CD4-positive, alpha-beta T cell treated with Interleukin-6 for 4 hours (primary cell): ENCODE data around the gene USF2.
A peak's percentile ranks its signal among the peaks of the same experiment; 100 is the strongest.

Source experiments
- DNase-seq: peaks from one replicate; pipeline ENCODE4 v3.0.0-alpha.2; 2020; ENCODE audit warnings: mixed read lengths

The USF2 gene

DNA sequence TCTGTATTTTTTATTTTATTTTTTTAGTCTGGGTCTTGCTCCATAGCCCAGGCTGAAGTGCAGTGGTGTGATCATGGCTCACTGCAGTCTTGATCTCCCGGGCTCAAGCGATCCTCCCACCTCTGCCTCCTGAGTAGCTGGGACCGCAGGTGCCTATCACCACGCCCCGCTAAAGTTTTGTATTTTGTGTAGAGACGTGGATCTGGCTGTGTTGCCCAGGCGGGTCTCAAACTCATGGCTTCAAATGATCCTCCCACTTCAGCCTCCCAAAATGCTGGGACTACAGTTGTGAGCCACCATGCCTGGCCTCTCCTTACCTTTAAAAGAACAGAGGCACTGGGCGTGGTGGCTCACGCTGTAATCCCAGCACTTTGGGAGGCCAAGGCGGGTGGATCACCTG is 19.0 kb downstream of the USF2 start:
- DNase-seq, result no peak

DNA sequence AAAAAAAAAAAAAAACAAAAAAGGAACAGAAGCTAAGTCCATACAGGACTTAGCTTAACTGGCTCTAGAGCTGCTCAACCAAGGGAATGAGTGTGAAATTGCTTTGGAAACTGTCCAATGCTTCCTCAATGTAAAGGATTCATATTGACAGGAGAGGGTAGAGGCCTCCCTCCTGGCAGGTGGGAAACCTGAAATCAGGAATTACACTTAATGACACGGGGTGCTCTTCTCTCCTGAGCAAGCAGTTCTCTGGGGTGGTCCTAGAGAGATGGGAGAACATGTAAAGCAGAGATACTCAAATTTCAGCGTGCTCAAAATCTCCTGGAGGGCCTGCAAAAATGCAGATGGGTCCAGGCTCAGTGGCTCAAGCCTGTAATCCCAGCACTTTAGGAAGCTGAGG is 19.6 kb downstream of the USF2 start:
- no peak for DNase-seq

DNA sequence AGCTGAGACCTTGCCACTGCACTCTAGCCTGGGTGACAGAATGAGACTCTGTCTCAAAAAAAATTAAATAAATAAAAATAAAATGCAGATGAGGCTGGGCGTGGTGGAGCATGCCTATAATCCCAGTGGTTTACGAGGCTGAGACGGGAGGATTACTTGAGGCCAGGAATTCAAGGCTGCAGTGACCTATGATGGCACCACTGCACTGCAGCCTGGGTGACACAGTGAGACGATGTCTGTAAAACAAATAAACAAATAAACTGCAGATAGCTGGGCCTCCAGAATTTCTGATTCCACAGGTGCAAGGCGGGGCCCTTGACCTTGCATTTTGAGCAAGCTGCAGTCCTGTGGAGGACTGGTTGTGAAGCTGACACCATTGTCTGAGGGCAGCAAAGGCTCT is 20.1 kb downstream of the USF2 start:
- DNase-seq, result no peak

DNA sequence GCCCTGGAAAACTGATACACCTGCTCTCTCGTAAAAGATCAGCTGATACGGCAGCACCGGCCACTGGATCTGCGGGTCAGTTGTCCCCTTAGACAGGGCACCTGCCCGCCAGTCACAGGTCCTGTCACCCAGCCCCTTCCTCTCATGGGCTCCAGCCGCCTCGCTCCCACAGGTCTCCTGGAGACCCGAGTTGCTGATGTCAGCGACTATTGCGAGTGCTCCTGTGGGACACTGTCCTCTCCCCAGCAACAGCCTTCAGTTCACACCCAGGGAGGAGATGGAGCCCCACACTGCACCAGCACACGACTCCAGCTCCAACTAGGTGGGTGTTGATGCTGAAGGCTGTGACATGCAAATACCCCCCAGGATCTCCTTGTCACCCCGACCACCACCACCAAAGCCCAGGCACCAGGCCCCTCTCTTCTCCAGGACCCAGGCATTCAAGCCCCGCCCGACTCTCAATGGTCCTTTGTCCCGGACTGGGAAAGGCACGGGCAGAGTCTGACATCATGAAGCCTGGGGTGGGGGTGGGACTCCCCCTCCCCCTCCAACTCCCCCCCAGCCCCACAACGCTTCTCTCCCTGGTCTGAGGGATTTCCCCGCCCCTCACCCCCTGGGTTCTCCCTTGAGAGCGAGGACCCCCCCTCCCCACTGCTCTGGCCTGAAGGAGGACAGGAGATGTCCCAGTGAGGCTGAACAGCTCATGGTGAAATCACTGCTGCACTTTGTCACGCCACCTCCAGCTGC is 21.8 kb downstream of the USF2 start:
- DNase-seq, result no peak

DNA sequence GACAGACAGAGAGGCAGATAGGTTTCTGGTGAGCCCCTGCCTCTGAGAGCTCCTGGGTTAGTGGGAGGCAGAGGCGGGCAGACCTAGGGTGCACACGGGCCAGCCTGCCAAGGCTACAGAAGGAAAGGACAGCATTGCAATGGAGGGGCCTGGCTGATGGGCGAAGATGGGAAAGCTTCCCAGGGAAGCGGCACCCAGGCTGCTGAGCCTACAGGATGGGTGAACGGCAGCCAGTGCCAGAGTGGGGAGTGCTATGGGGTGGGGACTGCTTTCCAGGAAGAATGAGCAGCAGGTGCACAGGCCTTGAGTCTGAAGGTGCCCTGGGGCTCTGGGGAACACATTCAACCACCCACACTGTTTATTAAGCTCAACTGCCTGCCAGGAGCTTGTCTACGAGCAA is 22.5 kb downstream of the USF2 start:
- DNase-seq, result no peak

DNA sequence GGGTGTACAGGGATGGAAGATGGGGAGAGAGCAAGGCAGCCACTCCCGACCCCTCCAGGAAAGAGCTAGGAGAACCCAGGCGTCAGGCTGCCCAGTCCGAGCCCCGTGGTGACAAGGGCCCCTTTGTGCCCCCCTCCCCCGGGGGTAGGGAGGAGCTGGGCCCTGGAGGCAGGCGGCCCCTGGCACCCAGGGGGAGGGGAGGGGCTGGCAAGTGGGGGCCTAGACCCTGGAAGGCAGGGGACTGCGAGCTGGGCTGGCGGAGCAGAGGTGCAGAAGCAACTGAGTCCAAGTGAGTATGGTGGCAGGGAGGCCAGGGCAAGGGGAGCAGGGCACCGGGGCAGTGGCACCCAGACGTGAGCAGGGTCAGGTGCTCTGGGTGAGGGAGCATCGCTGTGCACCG is 23.2 kb downstream of the USF2 start, which contains the start of gene MAG:
TSS of gene MAG (plus strand) at position 246 of the 400 bp plus-strand sequence. CDS start 3,248 bp downstream, outside the sequence.
- DNase-seq, result no peak

DNA sequence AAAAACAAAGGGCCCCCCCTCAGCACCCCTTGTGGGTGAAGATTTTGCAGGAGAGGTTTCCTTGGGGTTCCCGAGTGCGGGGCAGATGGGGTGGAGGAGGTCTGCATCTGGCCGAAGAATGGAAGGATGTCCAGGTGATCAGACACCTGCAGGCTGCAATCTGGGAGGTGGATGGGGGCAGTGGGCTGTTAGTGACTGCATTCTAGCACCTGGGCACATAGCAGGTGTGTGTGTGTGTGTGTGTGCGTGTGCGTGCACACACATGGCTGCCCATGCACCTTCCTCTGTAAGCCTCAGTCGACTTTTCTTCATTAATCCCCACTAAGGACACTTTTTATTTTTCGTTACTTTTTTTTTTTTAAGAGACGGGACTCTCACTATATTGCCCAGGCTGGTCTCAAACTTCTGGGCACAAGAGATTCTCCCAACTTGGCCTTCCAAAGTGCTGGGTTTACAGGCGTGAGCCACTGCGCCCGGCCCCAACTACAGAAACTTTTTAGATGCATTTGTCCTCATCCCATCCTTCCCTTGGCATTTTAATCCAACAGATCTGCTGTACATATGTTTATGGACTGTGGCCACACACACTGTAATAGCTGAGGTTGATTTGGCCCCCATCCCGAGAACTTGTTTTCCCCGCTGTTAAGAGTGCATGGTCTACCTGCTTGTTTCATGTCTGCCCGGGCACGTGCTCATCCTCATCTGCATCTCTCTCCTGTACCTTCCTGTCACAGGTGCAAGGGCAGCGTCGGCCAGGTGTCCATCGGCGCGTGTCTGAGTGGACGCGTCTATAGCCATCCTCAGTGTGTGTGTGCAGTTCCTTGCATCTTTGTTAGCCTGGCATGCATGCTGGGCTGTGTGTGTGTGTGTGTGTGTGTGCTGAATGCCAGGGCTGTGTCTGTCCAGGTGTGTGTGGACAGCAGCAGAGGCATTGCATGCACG is 23.9 kb downstream of the USF2 start:
- DNase-seq, result no peak

DNA sequence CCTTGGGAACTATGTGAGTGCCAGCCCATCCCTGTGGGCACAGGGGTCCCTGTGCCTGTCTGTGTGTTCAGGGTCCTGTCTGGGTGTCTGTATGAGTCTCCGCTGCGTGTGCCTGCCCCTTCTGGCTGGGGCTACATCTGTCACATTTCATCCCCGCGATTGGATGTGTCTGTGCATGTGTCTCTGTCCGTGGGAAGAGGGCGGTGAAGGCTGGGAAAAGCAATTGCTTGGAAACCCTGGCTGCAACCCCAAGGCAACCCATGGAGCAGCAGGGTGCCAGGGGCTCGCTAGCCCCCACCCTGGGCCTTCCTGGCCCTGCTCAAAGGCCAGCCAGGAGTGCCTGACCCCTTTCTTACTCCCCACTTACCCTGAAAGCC is 24.6 kb downstream of the USF2 start:
- DNase-seq, result no peak

DNA sequence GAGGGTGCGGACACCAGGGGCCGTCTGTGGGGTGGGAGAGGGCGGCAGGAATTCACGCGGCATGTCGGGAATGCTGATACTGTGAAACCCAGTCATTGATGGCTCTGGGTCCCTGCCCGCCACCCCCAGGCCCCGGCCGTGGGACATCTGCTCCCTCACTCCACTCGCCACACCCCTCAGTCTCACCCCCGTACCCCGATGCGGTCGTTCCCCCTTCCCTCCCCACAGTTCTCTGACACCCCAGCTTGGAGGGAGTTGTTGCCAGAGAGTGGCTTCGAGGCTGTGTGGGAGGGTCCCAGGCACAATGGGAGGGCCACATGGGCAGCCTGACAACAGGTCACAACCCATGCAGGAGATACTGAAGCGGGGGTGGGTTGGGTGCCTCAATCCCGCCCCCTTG is 25.0 kb downstream of the USF2 start:
- no peak for DNase-seq

DNA sequence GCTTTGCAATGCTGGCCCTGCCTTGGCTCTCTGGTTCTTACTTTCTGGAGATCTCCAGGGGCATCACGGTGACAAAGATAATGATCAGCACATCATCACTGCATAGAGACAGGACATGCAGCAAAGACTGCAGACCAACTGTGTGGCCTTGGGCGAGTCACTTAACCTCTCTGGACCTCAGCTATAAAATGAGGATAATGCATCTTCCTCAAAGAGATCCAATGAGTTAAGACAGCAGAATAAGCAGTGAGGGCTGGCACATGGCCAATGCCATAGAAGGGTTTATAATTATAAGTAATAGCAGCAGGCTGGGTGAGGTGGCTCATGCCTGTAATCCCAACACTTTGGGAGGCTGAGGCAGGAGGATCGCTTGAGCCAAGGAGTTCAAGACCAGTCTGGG is 25.6 kb downstream of the USF2 start:
- DNase-seq, result no peak

DNA sequence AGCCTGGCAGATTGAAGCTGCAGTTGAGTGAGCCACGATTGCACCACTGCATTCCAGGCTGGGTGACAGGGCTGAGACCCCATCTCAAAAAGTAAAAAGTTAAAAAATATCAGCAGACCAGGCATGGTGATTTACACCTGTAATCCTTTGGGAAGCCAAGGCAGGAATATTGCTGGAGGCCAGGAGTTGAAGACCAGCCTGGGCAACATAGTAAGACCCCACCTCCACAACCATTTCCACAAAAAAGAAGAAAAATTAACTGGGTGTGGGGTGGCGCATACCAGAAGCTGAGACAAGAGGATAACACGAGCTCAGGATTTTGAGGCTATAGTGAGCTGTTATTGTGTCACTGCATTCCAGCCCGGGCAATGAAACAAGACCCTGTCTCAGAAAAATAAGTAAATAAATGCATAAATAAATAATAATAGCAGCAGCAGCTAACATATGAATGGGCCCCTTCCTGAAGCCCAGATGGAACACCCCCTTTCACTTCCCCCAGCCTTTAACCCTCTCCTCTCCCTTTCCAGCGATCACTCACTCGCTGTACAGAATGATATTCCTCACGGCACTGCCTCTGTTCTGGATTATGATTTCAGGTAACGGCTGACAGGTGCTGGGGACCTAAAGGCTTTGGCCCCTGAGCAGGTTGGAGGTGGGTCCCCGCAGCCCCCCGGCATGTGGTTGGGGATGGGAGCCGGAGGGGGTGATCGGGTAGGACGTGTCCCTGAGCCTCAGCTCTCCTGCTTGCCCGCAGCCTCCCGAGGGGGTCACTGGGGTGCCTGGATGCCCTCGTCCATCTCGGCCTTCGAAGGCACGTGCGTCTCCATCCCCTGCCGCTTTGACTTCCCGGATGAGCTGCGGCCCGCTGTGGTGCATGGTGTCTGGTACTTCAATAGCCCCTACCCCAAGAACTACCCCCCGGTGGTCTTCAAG is 26.4 kb downstream of the USF2 start:
- no peak for DNase-seq

DNA sequence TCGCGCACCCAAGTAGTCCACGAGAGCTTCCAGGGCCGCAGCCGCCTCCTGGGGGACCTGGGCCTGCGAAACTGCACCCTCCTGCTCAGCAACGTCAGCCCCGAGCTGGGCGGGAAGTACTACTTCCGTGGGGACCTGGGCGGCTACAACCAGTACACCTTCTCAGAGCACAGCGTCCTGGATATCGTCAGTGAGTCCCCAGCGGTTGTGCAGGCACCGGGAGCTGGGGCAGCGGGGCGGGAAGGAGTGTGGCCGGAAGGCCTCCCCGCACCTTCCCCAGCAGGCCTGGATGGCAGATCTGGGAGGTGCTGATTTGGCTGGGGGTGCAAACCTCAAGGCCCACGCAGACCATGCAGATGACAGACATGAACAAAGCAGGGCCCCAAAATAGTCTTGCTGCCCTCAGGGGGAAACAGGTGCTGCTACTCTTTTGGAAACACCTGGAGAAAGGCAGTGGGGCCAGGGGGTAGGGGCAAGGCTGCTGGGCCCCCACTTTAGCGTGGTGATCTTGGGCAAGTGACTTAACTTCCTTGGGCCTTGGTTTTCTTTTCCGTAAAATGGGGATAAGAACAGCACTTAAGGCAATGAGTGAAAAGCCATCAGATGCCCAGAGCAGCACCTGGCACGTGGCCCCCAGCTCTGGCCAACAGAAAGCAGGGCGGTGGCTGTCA is 27.2 kb downstream of the USF2 start:
- DNase-seq, result peak; percentile 58

DNA sequence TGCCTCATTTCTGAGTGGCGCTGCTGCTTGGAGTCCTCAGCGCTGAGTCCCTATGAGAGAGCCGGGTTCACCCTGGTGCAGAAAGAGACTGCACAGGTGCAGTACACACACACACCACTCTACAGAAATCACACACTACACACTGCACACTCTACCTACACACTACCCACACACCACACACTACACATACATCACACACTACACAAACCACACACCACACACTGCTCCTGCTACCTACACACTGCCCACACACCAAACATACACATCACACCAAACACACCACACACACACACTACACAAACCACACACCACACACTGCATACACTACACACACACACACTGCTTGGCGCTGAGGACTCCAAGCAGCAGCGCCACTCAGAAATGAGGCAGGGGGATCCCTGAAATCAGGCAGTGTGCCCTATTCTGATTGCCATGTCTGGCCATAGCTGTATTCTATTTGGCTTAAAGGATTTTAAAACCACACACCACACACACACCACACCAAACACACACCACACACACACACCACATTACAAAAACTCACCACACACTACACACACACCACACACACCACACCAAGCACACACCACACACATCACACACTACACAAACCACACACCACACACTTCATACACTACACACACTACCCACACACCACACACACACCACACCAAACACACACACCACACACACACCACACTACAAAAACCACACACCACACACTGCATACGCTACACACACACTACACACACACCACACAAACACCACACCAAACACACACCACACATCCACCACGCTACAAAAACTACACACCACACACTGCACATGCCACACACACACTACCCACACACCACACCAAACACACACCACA is 28.1 kb downstream of the USF2 start:
- no peak for DNase-seq

DNA sequence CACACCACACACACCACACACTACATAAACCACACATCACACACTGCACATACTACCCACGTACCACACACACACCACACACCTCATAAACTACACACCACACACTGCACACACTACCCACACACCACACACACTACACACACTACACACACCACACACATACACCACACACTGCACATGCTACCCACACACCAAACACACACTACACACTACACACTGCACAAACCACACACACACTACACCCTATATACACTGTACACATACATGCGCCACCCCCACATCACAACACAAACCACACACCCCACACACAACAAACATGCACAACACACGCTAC is 28.7 kb downstream of the USF2 start:
- DNase-seq, result no peak

DNA sequence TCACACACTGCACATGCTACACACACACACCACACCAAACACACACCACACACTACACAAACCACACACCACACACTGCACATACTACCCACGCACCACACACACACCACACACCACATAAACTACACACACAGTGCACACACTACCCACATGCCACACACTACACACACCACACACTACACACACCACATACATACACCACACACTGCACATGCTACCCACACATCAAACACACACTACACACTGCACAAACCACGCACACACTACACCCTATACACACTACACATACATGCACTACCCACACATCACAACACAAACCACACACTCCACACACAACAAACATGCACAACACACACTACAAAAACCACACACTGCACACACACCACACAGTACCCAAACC is 29.2 kb downstream of the USF2 start:
- no peak for DNase-seq

DNA sequence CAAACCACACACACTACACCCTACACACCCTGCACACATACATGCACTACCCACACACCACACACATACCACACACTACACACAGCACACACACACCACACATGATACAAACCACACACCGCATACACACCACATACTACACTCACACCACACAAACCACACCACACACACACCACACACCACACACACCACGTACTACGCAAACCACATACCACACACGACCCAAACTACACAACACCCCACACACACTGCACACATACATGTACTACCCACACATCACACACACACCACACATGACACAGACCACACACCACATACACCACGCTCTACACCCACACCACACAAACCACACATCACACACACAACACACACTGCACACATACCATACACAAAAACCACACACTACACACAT is 29.8 kb downstream of the USF2 start:
- no peak for DNase-seq

DNA sequence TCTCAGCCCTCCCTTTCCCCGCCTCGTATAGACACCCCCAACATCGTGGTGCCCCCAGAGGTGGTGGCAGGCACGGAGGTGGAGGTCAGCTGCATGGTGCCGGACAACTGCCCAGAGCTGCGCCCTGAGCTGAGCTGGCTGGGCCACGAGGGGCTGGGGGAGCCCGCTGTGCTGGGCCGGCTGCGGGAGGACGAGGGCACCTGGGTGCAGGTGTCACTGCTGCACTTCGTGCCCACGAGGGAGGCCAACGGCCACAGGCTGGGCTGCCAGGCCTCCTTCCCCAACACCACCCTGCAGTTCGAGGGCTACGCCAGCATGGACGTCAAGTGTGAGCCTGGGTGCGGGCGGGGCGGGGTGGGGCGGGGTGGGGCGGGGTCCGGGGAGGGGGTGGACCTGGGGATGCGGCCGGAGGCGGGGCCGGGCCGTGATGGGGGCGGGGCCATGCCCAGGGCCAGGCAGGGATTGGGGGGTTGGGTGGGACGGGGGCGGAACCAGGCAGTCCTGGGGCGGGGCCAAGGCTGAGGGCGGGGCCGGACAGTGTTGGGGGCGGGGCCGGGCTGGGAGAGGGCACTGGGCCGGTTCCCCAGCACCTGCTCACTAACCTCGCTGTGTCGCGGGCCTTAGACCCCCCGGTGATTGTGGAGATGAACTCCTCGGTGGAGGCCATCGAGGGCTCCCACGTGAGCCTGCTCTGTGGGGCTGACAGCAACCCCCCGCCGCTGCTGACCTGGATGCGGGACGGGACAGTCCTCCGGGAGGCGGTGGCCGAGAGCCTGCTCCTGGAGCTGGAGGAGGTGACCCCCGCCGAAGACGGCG is 31.0 kb downstream of the USF2 start:
- no peak for DNase-seq

DNA sequence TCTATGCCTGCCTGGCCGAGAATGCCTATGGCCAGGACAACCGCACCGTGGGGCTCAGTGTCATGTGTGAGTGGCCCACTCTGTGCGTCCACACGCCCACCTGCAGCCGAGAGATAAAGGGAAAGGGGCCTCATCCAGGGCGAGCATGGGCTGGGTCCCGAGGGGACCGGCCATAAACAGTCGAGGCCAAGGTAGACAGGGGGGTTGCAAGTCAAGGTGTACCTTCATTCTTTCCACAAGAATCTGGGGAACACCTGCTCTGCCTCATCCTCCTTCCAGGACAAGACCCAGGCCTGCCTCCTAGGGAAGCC is 31.5 kb downstream of the USF2 start:
- DNase-seq, result no peak

DNA sequence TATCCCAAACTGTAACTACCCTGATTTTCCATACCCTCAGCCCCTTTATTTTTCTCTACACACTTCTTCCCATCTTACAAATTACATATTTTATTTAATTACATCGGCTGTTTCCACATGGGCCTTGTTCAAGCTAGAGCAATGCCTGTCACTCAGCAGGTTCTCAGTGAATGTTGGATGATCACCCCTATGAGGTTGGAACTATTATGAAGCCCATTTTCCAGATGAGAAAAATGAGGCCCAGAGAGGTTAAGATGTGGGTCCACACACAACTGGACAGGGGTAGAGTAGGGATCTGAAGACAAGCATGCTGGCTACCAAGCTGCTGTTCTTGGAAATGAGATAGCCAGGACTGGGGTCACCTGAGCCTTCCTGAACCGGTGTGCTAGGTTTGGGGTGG is 33.2 kb downstream of the USF2 start:
- DNase-seq, result no peak

DNA sequence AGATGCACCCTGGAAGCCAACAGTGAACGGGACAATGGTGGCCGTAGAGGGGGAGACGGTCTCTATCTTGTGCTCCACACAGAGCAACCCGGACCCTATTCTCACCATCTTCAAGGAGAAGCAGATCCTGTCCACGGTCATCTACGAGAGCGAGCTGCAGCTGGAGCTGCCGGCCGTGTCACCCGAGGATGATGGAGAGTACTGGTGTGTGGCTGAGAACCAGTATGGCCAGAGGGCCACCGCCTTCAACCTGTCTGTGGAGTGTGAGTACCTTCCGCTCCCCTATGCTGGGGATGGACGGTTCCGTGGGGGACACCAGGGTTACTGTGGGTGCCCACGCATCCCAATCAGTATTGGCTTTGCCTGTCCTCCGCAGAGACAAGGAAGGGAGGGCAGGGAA is 33.7 kb downstream of the USF2 start:
- no peak for DNase-seq

DNA sequence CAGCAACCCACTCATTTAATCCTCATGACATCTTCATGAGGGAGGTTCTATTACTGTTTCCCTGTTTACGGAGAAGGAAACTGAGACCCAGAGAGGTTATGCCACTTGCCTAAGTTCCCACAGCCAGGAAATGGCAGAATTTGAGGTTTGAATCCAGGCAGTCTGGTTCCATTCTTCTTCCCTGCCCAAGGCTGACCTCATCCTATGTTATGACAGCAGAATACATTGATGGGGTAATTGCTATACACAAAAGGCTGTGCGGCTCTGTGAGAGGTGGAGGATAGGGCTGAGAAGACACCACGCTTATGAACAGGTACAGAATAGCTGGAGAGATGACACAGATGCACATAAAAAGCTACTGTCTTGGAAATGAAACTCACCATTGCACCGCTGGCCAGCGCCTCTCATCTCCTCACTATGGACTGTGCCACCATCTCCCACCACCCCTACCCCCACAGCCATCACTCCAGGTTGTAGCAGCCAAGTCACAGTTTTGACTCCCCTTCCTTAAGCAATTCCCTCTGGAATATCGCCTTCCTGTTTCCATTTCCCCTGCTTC is 34.7 kb downstream of the USF2 start:
- DNase-seq, result no peak
